RWPE1 (cell line): ENCODE measurements around the gene TUFT1.

Source experiments
- CTCF ChIA-PET: fragments of 350-600 bp; sonication (Branson Sonifier 250); formaldehyde crosslinking; extraction: SDS; loops from one replicate; lab custom pipeline; 2021; lab: Yijun Ruan, JAX
- POLR2A ChIA-PET: fragments of 400-600 bp; formaldehyde crosslinking; extraction: SDS; loops from one replicate; lab custom pipeline; 2020; ENCODE audit warnings: antibody characterized with exemption; ENCODE audit not compliant: low non-redundant PET; lab: Yijun Ruan, JAX
- DNase-seq: peaks from one replicate; pipeline ENCODE4 v3.0.0; 2012; ENCODE audit warnings: low spot score
- H3K27ac ChIP-seq: fragments of 450-650 bp; 2 replicates; pipeline ENCODE4 v1.5.1; 2017
- TF ChIP-seq, protein P1 (sequence below): fragments of 450-650 bp; conservative IDR thresholded peaks from 2 replicates; pipeline ENCODE4 v1.5.1; 2017; ENCODE audit warnings: low read depth, mild to moderate bottlenecking

Gene TUFT1

DNA sequence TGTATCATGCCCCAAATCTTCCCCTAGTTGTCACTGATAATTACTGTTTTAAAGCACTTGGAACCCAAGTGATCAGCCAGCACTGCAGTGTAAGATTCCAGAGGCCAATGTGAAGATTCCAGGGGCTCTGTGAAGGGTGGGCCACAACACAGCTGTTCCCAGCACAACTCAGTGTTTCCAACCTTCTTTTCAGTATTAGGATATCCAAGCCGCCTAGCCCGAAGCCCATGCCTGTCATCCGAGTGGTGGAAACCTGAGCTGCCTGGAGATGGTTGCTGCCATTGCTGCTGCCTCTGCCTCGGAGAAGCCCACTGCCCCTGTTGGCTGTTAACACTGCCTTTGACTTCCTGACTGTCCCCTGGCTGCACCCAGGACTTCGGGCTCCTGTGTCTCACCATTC is 41.3 kb downstream of the TUFT1 start:
- H3K27ac ChIP-seq = peak overlapping the region; percentile 58
- POLR2A ChIA-PET = no interaction called here
- CTCF ChIA-PET = no interaction called here
- DNase-seq = no peak
- TF ChIP-seq, protein P1, sequence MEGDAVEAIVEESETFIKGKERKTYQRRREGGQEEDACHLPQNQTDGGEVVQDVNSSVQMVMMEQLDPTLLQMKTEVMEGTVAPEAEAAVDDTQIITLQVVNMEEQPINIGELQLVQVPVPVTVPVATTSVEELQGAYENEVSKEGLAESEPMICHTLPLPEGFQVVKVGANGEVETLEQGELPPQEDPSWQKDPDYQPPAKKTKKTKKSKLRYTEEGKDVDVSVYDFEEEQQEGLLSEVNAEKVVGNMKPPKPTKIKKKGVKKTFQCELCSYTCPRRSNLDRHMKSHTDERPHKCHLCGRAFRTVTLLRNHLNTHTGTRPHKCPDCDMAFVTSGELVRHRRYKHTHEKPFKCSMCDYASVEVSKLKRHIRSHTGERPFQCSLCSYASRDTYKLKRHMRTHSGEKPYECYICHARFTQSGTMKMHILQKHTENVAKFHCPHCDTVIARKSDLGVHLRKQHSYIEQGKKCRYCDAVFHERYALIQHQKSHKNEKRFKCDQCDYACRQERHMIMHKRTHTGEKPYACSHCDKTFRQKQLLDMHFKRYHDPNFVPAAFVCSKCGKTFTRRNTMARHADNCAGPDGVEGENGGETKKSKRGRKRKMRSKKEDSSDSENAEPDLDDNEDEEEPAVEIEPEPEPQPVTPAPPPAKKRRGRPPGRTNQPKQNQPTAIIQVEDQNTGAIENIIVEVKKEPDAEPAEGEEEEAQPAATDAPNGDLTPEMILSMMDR = no peak

DNA sequence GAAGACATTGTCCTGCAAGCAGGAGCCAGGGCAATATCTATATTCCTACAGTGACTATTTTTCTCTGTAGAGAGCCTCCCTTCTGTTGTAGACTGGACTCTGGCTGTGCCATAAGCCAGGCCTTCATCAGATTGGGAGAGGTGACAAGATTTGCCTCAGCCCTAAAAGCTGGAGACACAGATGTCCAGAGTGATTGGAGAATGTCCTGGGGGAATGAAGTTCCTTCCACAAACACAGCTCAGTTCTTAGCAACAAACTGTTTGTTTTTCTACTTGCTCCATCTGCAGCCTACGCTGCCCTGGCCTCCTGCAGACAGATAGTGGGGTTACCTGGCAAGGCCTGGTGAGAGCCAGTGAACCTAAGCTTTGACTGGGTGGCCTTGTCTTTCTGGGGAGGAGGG is 41.8 kb downstream of the TUFT1 start:
- peak overlapping the region; percentile 58 for H3K27ac ChIP-seq
- ChIA-PET POLR2A (no interaction called here), CTCF (no interaction called here)
- TF ChIP-seq, protein P1 = no peak
- no peak for DNase-seq

DNA sequence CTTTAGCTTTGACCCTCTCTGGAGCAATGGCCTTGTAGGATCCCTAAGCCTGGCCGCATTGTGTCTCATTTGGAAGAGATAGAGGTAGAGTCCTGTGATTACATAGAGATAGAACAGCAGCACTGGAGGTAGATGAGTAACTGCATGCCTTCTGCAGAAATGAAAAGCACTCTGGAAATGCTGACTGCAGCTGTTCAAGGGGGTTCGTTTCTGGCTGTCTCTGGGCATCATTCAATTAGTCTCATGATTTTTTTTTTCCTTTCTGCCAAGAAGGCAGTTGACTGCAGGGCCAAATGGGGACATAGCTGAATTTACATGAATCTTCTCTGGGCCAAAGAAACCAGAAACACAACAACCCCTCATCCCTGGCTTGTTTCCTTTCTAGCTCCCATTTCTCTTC is 43.7 kb downstream of the TUFT1 start:
- POLR2A ChIA-PET = no interaction called here
- TF ChIP-seq, protein P1 = no peak
- CTCF ChIA-PET = interaction anchor here (0.7 kb wide), 1 partner anchor 13 kb away, joined by 3 read pairs; no protein-coding TSS in a partner anchor
- peak overlapping the region; percentile 96 for H3K27ac ChIP-seq
- DNase-seq = no peak

DNA sequence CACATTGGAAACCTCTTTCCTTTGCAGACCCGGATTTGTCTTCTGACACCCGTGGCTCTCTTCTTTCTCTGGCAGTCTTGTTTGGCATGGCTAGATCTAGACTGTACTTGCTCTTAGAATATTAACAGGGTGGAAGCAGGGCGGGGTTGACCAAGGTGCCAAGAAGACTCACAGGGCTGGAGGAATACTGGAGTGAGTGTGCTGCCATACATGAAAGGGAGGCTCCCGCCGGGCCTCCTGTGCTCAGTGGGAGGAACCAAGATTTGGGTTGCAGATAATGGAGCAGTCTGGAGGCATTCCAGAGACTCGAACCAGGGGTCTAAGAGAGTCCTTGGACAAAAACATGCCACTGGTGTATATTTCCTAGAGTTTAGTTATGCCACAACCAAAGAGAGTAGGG is 44.2 kb downstream of the TUFT1 start:
- H3K27ac ChIP-seq = peak overlapping the region; percentile 96
- CTCF ChIA-PET = interaction anchor here (0.7 kb wide), 1 partner anchor 13 kb away, joined by 3 read pairs; no protein-coding TSS in a partner anchor
- TF ChIP-seq, protein P1 = no peak
- peak; percentile 24 for DNase-seq
- POLR2A ChIA-PET = no interaction called here

DNA sequence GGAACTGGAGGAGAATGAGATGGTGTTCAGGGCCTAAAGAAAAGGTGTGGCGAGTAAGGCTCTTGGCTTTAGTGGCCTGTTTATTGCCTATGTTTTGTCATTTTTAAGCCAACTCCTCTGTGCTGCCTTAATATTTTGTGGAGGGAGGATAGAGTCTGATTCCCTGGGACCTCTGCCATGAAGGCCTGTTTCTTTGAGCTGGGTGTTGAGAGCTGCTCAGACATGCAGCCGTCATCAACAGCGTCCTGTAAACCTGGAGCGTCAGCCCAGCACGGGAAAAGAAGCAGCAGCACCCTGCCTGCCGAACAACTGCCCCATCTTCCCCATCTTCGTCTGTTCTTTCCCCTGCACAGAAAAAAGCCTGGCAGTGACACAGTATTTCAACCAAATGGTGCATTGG is 44.7 kb downstream of the TUFT1 start:
- ChIA-PET POLR2A (no interaction called here), CTCF (no interaction called here)
- no peak for DNase-seq
- H3K27ac ChIP-seq = peak overlapping the region; percentile 96
- TF ChIP-seq, protein P1 = no peak

DNA sequence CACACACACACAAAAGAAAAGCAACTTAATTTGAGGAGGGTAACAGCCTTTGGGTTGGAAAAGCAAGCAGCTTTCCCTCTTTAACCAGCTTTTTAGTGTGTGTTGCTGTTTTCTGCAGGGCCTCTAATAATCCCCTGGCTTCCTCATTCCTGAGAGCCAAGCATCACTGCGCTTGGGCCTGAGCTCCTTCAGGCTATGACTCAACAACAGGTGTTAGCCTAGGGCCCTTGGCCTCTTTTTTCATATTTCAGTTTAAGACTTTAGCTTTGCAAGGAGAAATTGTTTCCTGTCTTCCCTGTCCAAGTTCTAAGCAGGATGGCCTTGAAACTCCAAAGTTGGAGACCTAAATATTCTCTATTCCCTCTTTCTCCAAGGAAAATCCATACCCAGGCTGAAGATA is 45.5 kb downstream of the TUFT1 start:
- POLR2A ChIA-PET = no interaction called here
- peak; percentile 84 for DNase-seq
- H3K27ac ChIP-seq = peak overlapping the region; percentile 96
- CTCF ChIA-PET = interaction anchor here (0.9 to 1.1 kb wide), 2 partner anchors 8 to 16 kb away, joined by 4 to 5 read pairs; no protein-coding TSS in a partner anchor
- TF ChIP-seq, protein P1 = no peak
